ENCODE data around the gene PSD2. TPM values are rescaled to one million over a fixed set of nuclear protein-coding genes. Genes with fewer than 3 reads are reported as not detected.
A peak's percentile ranks its signal among the peaks of the same experiment; 100 is the strongest.

Gene PSD2
- total and polyA plus RNA-seq, 2 of the 13 experiments (the other 11 are each of a cell fraction or from before 2014, with no cell fraction given): 0.07 TPM; not detected in 1

DNA sequence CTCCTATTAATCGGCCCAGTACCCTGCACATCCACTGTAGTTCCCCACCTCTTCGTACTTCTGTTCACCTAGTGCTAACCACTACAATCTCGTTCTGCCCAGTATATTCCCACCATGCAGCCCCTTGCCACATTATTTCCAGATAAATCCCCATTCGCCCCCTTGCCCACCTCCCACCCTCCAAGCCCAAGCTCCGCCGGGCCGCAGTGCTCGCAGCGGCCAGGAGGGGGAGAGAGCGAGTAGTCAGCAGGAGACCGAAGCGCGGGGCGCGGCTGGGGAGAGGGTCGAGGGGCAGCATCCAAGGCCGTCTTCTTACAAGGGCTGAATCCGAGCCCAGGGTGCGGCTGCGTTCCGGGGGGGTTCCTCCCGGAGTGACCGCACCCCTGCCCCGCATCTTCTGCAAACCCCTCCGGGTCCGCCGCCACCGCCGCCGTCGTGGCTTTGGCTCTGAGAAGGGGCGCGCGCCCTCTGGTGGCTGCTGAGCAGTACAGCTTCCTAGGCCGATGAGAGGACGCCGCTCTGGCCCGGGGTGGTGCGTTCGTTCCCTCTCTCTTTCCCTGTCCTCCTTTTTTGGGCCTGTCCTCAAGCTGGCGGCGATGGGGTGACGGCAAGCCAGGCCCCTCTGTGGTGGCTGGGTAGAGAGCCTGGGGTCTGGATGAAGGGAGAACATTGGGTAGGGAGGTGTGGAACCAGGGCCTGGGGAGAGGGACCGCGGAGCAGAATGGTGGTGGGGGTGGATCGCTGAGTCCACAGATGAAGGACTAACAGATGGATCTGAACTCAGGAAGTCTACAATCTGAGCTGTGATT, 30.0 kb upstream of the PSD2 start:
- 7% methylated on average over 26 of the region's 46 CpGs for WGBS (ENCODE audit: low lambda C conversion rate)
- intact Hi-C loops (cut with micrococcal nuclease; ENCODE audit: unreplicated experiment): loop anchor here (1.0 to 5.0 kb wide), 2 partner anchors 73 to 132 kb away; no protein-coding TSS in a partner anchor
- H3K27me3 ChIP-seq (ENCODE audit: control insufficient read depth in 1 of 2, insufficient read depth in 2 of 2, low read length in 2 of 2): peaks cover 0 to 13% of the 10 kb centered on the region in 2 experiments; a peak in 4 of 5 replicates
- ATAC-seq (peak; percentile 83), FAIRE-seq (no peak), DNase-seq (ENCODE audit: low spot score) (peak; percentile 55)
- H3K4me3 ChIP-seq (replicated peaks in 1 of 3; ENCODE audit: insufficient read depth in 1 of 3, low read depth in 2 of 3, low read length in 3 of 3): peak overlapping the region; percentile 62 to 78 (median 69)
- no TSS peak for BruUV-seq (replicated peaks)
- H3K4me1 ChIP-seq (ENCODE audit: insufficient read depth, low read length): peaks cover 78% of the 10 kb centered on the region
- H3K79me2 ChIP-seq (ENCODE audit: insufficient read depth, low read length): no peaks in the 10 kb centered on the region
- in situ Hi-C loops (cut with HindIII; ENCODE audit: extremely low pct_ligation_motif_present, low pct_unique_long_range_greater_than_20kb): no loop called here
- ChIA-PET POLR2A (interaction anchor here (0.7 to 2.2 kb wide), 7 partner anchors 22 to 132 kb away, joined by 3 to 5 read pairs (median 3); partner anchors contain the start of gene CXXC5), CTCF (ENCODE audit: low intra/inter-chr PET ratio, low total read pairs) (interaction anchor here (0.8 to 2.5 kb wide), 10 partner anchors 31 to 202 kb away, joined by 3 to 54 read pairs (median 5); no protein-coding TSS in a partner anchor)
- H4K20me1 ChIP-seq (ENCODE audit: insufficient read depth, low read length): no peaks in the 10 kb centered on the region
- H2AFZ ChIP-seq (ENCODE audit: low read length): no peak overlapping the region
- H3K9me3 ChIP-seq (ENCODE audit: low read length): no peaks in the 10 kb centered on the region
- peak overlapping the region; percentile 65 for H3K9ac ChIP-seq (ENCODE audit: insufficient read depth, low read depth, low read length)
- peak overlapping the region; percentile 90 for H3K4me2 ChIP-seq (ENCODE audit: low read depth, low read length)
- no peak overlapping the region for H3K27ac ChIP-seq (ENCODE audit: extremely low read length, insufficient read depth, low read length)
- H3K36me3 ChIP-seq (replicated peaks in 1 of 2; ENCODE audit: control insufficient read depth in 1 of 2, insufficient read depth in 2 of 2, low read length in 2 of 2): no peaks in the 10 kb centered on the region
- TF ChIP-seq ZFX (CRISPR knock-in tag; IDR thresholded peaks at IDR 0.05; ENCODE audit: low read depth): peak; percentile 72
- TF ChIP-seq, protein P1, sequence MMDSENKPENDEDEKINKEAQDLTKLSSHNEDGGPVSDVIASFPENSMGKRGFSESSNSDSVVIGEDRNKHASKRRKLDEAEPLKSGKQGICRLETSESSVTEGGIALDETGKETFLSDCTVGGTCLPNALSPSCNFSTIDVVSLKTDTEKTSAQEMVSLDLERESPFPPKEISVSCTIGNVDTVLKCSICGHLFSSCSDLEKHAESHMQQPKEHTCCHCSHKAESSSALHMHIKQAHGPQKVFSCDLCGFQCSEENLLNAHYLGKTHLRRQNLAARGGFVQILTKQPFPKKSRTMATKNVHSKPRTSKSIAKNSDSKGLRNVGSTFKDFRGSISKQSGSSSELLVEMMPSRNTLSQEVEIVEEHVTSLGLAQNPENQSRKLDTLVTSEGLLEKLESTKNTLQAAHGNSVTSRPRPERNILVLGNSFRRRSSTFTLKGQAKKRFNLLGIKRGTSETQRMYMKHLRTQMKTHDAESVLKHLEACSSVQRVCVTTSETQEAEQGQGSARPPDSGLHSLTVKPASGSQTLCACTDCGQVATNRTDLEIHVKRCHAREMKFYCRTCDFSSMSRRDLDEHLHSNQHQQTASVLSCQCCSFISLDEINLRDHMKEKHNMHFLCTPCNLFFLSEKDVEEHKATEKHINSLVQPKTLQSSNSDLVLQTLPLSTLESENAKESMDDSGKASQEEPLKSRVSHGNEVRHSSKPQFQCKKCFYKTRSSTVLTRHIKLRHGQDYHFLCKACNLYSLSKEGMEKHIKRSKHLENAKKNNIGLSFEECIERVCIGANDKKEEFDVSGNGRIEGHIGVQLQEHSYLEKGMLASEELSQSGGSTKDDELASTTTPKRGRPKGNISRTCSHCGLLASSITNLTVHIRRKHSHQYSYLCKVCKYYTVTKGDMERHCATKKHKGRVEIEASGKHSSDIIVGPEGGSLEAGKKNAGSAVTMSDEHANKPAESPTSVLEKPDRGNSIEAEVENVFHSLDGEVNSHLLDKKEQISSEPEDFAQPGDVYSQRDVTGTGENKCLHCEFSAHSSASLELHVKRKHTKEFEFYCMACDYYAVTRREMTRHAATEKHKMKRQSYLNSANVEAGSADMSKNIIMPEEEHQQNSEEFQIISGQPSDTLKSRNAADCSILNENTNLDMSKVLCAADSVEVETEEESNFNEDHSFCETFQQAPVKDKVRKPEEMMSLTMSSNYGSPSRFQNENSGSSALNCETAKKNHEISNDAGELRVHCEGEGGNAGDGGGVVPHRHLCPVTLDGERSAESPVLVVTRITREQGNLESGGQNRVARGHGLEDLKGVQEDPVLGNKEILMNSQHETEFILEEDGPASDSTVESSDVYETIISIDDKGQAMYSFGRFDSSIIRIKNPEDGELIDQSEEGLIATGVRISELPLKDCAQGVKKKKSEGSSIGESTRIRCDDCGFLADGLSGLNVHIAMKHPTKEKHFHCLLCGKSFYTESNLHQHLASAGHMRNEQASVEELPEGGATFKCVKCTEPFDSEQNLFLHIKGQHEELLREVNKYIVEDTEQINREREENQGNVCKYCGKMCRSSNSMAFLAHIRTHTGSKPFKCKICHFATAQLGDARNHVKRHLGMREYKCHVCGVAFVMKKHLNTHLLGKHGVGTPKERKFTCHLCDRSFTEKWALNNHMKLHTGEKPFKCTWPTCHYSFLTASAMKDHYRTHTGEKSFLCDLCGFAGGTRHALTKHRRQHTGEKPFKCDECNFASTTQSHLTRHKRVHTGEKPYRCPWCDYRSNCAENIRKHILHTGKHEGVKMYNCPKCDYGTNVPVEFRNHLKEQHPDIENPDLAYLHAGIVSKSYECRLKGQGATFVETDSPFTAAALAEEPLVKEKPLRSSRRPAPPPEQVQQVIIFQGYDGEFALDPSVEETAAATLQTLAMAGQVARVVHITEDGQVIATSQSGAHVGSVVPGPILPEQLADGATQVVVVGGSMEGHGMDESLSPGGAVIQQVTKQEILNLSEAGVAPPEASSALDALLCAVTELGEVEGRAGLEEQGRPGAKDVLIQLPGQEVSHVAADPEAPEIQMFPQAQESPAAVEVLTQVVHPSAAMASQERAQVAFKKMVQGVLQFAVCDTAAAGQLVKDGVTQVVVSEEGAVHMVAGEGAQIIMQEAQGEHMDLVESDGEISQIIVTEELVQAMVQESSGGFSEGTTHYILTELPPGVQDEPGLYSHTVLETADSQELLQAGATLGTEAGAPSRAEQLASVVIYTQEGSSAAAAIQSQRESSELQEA (CRISPR knock-in tag; IDR thresholded peaks at IDR 0.05; ENCODE audit: not compliant biosample characterization): peak; percentile 59
- TF ChIP-seq ZFP36L2 (CRISPR knock-in tag; IDR thresholded peaks at IDR 0.05): no peak
- TF ChIP-seq FOXP1 (IDR thresholded peaks at IDR 0.05): no peak
- TF ChIP-seq FOXP1 (CRISPR knock-in tag; IDR thresholded peaks at IDR 0.05): no peak
- TF ChIP-seq GATAD2A (CRISPR knock-in tag; IDR thresholded peaks at IDR 0.05): peak; percentile 53; the same call in 1 of the 2 replicates
- 0 out of 2 replicates have a peak, but pooled peaks have one; percentile 46 for TF ChIP-seq ZMAT3 (CRISPR knock-in tag; conservative IDR thresholded peaks at IDR 0.05)
- TF ChIP-seq NCOA1 (CRISPR knock-in tag; IDR thresholded peaks at IDR 0.05): peak; percentile 86; the same call in 1 of the 2 replicates
- TF ChIP-seq ZNF121 (CRISPR knock-in tag; IDR thresholded peaks at IDR 0.05): no peak
- TF ChIP-seq BRD4 (CRISPR knock-in tag; IDR thresholded peaks at IDR 0.05): no peak; the same call in 1 of the 2 replicates
- no peak for TF ChIP-seq PBX2 (CRISPR knock-in tag; IDR thresholded peaks at IDR 0.05)
- TF ChIP-seq ATF7-NPFF (CRISPR knock-in tag; IDR thresholded peaks at IDR 0.05; ENCODE audit: low read depth): peak; percentile 34; the same call in 1 of the 2 replicates
- TF ChIP-seq, protein P2, sequence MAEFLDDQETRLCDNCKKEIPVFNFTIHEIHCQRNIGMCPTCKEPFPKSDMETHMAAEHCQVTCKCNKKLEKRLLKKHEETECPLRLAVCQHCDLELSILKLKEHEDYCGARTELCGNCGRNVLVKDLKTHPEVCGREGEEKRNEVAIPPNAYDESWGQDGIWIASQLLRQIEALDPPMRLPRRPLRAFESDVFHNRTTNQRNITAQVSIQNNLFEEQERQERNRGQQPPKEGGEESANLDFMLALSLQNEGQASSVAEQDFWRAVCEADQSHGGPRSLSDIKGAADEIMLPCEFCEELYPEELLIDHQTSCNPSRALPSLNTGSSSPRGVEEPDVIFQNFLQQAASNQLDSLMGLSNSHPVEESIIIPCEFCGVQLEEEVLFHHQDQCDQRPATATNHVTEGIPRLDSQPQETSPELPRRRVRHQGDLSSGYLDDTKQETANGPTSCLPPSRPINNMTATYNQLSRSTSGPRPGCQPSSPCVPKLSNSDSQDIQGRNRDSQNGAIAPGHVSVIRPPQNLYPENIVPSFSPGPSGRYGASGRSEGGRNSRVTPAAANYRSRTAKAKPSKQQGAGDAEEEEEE (CRISPR knock-in tag; IDR thresholded peaks at IDR 0.05; ENCODE audit: borderline replicate concordance): peak; percentile 87; the same call in 1 of the 2 replicates

Data from HepG2 (cell line).